ENCODE results near the gene DOCK3. TPM values are rescaled to one million over a fixed set of nuclear protein-coding genes. Genes with fewer than 3 reads are reported as not detected.
"Not testable (repeated sequence)": the region's sequence is repeated elsewhere in the genome, so short reads cannot be mapped to it uniquely, and the experiment has no call there.

Gene DOCK3
- total and polyA plus RNA-seq, 2 donors (not counting 3 experiments of a cell fraction or from before 2014, with no cell fraction given) = 0.08 to 0.13 TPM

GRCh38 chr3:51191768-51192167 lies 517.0 kb downstream of the DOCK3 start:
- POLR2A ChIA-PET = no interaction called here
- no TSS peak for BruUV-seq (replicated peaks)
- intact Hi-C loops (cut with micrococcal nuclease) = no loop called here

GRCh38 chr3:51198477-51198876 lies 523.8 kb downstream of the DOCK3 start:
- CTCF ChIA-PET = no interaction called here
- intact Hi-C loops (cut with micrococcal nuclease) (no loop called here), dilution Hi-C loops (cut with MboI; ENCODE audit: extremely low pct_ligation_motif_present, low sequenced_read_pairs) (no loop called here)
- H3K9me3 ChIP-seq (replicated peaks; ENCODE audit: control insufficient read depth, insufficient read depth, low read length) = peaks cover 2% of the 10 kb centered on the region
- H3K79me2 ChIP-seq (ENCODE audit: control insufficient read depth, insufficient read depth, low read length) = no peaks in the 10 kb centered on the region
- no peaks in the 10 kb centered on the region for H3K27me3 ChIP-seq (ENCODE audit: control insufficient read depth in 2 of 2, insufficient read depth in 2 of 2, low read length in 2 of 2)
- H3K36me3 ChIP-seq (ENCODE audit: control insufficient read depth in 2 of 2, extremely low read depth in 1 of 2, insufficient read depth in 2 of 2, low read length in 2 of 2) = no peaks in the 10 kb centered on the region
- no peak overlapping the region for H3K4me3 ChIP-seq (replicated peaks in 1 of 3; ENCODE audit: insufficient read depth in 1 of 3, low read depth in 1 of 3, low read length in 3 of 3)
- H4K20me1 ChIP-seq (replicated peaks; ENCODE audit: control insufficient read depth, extremely low read depth, insufficient read depth, low read length) = no peaks in the 10 kb centered on the region
- no peaks in the 10 kb centered on the region for H3K9me1 ChIP-seq (replicated peaks; ENCODE audit: control insufficient read depth, extremely low read depth, insufficient read depth, low read length)
- no peak for TF ChIP-seq POLR2AphosphoS5 (IDR thresholded peaks at IDR 0.05; ENCODE audit: insufficient read depth, low read depth, low read length)
- TF ChIP-seq JUN (IDR thresholded peaks at IDR 0.05; ENCODE audit: borderline replicate concordance, insufficient read depth, insufficient read length, low read depth) = no peak
- TF ChIP-seq MAX (IDR thresholded peaks at IDR 0.05; ENCODE audit: insufficient read depth, insufficient read length) = no peak
- TF ChIP-seq MYC (IDR thresholded peaks at IDR 0.05; ENCODE audit: low read depth, low read length) = no peak
- TF ChIP-seq EZH2 (IDR thresholded peaks at IDR 0.05; ENCODE audit: borderline replicate concordance, low read depth, low read length, severe bottlenecking) = no peak
- no peak for TF ChIP-seq CTCF (IDR thresholded peaks at IDR 0.05; ENCODE audit: extremely low read depth in 1 of 2, insufficient read depth in 1 of 2, low read depth in 1 of 2, low read length in 2 of 2)
- no peak for TF ChIP-seq FOS (IDR thresholded peaks at IDR 0.05; ENCODE audit: borderline replicate concordance, insufficient read depth, low read length)
- TF ChIP-seq POLR2A (IDR thresholded peaks at IDR 0.05; ENCODE audit: low read depth, low read length) = no peak
- TF ChIP-seq GATA2 (IDR thresholded peaks at IDR 0.05; ENCODE audit: insufficient read depth, insufficient read length, low read depth, low read length) = no peak
- no peak overlapping the region for H3K9ac ChIP-seq (replicated peaks; ENCODE audit: extremely low read depth, insufficient read depth, low read length)
- DNase-seq (ENCODE audit: low read depth, low spot score) = no peak
- no peak overlapping the region for H3K4me2 ChIP-seq (ENCODE audit: insufficient read depth, low read length)
- POLR2A ChIA-PET = no interaction called here
- no peaks in the 10 kb centered on the region for H3K4me1 ChIP-seq (ENCODE audit: control insufficient read depth, extremely low read depth, insufficient read depth, low read length)
- no peak overlapping the region for H2AFZ ChIP-seq (ENCODE audit: low read depth, low read length)
- FAIRE-seq = no peak
- BruUV-seq (replicated peaks) = no TSS peak
- H3K27ac ChIP-seq (ENCODE audit: insufficient read depth, low read depth, low read length) = no peak overlapping the region

More at GRCh38 chr3:51191768-51192167, 517.0 kb downstream of the DOCK3 start:
- Histone ChIP-seq H3K9ac (replicated peaks; ENCODE audit: extremely low read depth, insufficient read depth, low read length) (no peak overlapping the region), H3K9me1 (replicated peaks; ENCODE audit: control insufficient read depth, extremely low read depth, insufficient read depth, low read length) (no peaks in the 10 kb centered on the region), H3K36me3 (ENCODE audit: control insufficient read depth in 2 of 2, extremely low read depth in 1 of 2, insufficient read depth in 2 of 2, low read length in 2 of 2) (no peaks in the 10 kb centered on the region), H3K9me3 (replicated peaks; ENCODE audit: control insufficient read depth, insufficient read depth, low read length) (no peaks in the 10 kb centered on the region), H2AFZ (ENCODE audit: low read depth, low read length) (no peak overlapping the region), H3K4me2 (ENCODE audit: insufficient read depth, low read length) (no peak overlapping the region), H4K20me1 (replicated peaks; ENCODE audit: control insufficient read depth, extremely low read depth, insufficient read depth, low read length) (no peaks in the 10 kb centered on the region), H3K4me3 (replicated peaks in 1 of 3; ENCODE audit: insufficient read depth in 1 of 3, low read depth in 1 of 3, low read length in 3 of 3) (no peak overlapping the region), H3K79me2 (ENCODE audit: control insufficient read depth, insufficient read depth, low read length) (no peaks in the 10 kb centered on the region), H3K4me1 (ENCODE audit: control insufficient read depth, extremely low read depth, insufficient read depth, low read length) (no peaks in the 10 kb centered on the region), H3K27me3 (ENCODE audit: control insufficient read depth in 2 of 2, insufficient read depth in 2 of 2, low read length in 2 of 2) (no peaks in the 10 kb centered on the region), H3K27ac (ENCODE audit: insufficient read depth, low read depth, low read length) (no peak overlapping the region)
- DNase-seq (ENCODE audit: low read depth, low spot score) (no peak), FAIRE-seq (no peak)
- CTCF ChIA-PET = no interaction called here
- dilution Hi-C loops (cut with MboI; ENCODE audit: extremely low pct_ligation_motif_present, low sequenced_read_pairs) = no loop called here
- no peak for TF ChIP-seq MYC (IDR thresholded peaks at IDR 0.05; ENCODE audit: low read depth, low read length)
- TF ChIP-seq FOS (IDR thresholded peaks at IDR 0.05; ENCODE audit: borderline replicate concordance, insufficient read depth, low read length) = no peak
- TF ChIP-seq MAX (IDR thresholded peaks at IDR 0.05; ENCODE audit: insufficient read depth, insufficient read length) = no peak

GRCh38 chr3:51199296-51199695 lies 524.6 kb downstream of the DOCK3 start:
- H3K4me1 ChIP-seq (ENCODE audit: control insufficient read depth, extremely low read depth, insufficient read depth, low read length); DNase-seq (ENCODE audit: low read depth, low spot score); H3K36me3 ChIP-seq (ENCODE audit: control insufficient read depth in 2 of 2, extremely low read depth in 1 of 2, insufficient read depth in 2 of 2, low read length in 2 of 2); H3K9me3 ChIP-seq (replicated peaks; ENCODE audit: control insufficient read depth, insufficient read depth, low read length); dilution Hi-C loops (cut with MboI; ENCODE audit: extremely low pct_ligation_motif_present, low sequenced_read_pairs); H2AFZ ChIP-seq (ENCODE audit: low read depth, low read length); POLR2A ChIA-PET; H3K27me3 ChIP-seq (ENCODE audit: control insufficient read depth in 2 of 2, insufficient read depth in 2 of 2, low read length in 2 of 2); intact Hi-C loops (cut with micrococcal nuclease); H3K79me2 ChIP-seq (ENCODE audit: control insufficient read depth, insufficient read depth, low read length); H3K9me1 ChIP-seq (replicated peaks; ENCODE audit: control insufficient read depth, extremely low read depth, insufficient read depth, low read length); H3K27ac ChIP-seq (ENCODE audit: insufficient read depth, low read depth, low read length); CTCF ChIA-PET; H4K20me1 ChIP-seq (replicated peaks; ENCODE audit: control insufficient read depth, extremely low read depth, insufficient read depth, low read length); BruUV-seq (replicated peaks); FAIRE-seq; H3K4me3 ChIP-seq (replicated peaks in 1 of 3; ENCODE audit: insufficient read depth in 1 of 3, low read depth in 1 of 3, low read length in 3 of 3); H3K9ac ChIP-seq (replicated peaks; ENCODE audit: extremely low read depth, insufficient read depth, low read length); H3K4me2 ChIP-seq (ENCODE audit: insufficient read depth, low read length): not testable (repeated sequence)

Measured in endothelial cell of umbilical vein (primary cell).